Fibroblast of pulmonary artery (primary cell): ENCODE measurements around the gene ABCC3.

Experiments used
- DNase-seq: peaks from one replicate; pipeline ENCODE4 v3.0.0-alpha.2; 2010; ENCODE audit warnings: low read depth
- H3K4me3 ChIP-seq: replicated peaks from 2 replicates; pipeline ENCODE4 v1.5.1; 2011; ENCODE audit warnings: low read depth, mild to moderate bottlenecking, control low read depth, low read length, moderate library complexity
- CTCF ChIP-seq: IDR thresholded peaks from 2 replicates; pipeline ENCODE4 v1.5.1; 2011; ENCODE audit warnings: mild to moderate bottlenecking, control low read depth, low read length, inconsistent platforms; ENCODE audit errors: missing control alignments

ABCC3 gene

GRCh38 chr17:50685334-50685665, 50.6 kb downstream of the ABCC3 start:
- H3K4me3 ChIP-seq: no peak overlapping the region
- no peak for TF ChIP-seq CTCF
- DNase-seq: no peak

- no peak overlapping the region for H3K4me3 ChIP-seq
- DNase-seq: no peak
- TF ChIP-seq CTCF: no peak
Measured at GRCh38 chr17:50685691-50686493, 51.2 kb downstream of the ABCC3 start.

GRCh38 chr17:50686494-50687199, 52.0 kb downstream of the ABCC3 start:
- peak; percentile 70 for DNase-seq
- H3K4me3 ChIP-seq: no peak overlapping the region
- no peak for TF ChIP-seq CTCF

- no peak for TF ChIP-seq CTCF
- DNase-seq: peak; percentile 48
- no peak overlapping the region for H3K4me3 ChIP-seq
Measured at GRCh38 chr17:50687200-50688066, 52.8 kb downstream of the ABCC3 start.

- no peak for TF ChIP-seq CTCF
- DNase-seq: no peak
- H3K4me3 ChIP-seq: no peak overlapping the region
Measured at GRCh38 chr17:50688245-50688644, 53.6 kb downstream of the ABCC3 start.

GRCh38 chr17:50689251-50689650, 54.6 kb downstream of the ABCC3 start:
- TF ChIP-seq CTCF: no peak
- H3K4me3 ChIP-seq: no peak overlapping the region
- peak; percentile 36 for DNase-seq
